Endothelial cell of umbilical vein (primary cell): ENCODE data around the gene FAM168B.

Experiments used
- EZH2 ChIP-seq: IDR thresholded peaks from 2 replicates; pipeline ENCODE4 v1.6.1; 2012; ENCODE audit warnings: borderline replicate concordance, low read depth, mild to moderate bottlenecking, moderate library complexity, low read length, inconsistent platforms; ENCODE audit not compliant: severe bottlenecking
- FOS ChIP-seq: IDR thresholded peaks from 2 replicates; pipeline ENCODE4 v1.6.1; 2011; ENCODE audit warnings: mild to moderate bottlenecking, low read length, moderate library complexity, borderline replicate concordance; ENCODE audit not compliant: insufficient read depth
- GATA2 ChIP-seq: IDR thresholded peaks from 2 replicates; pipeline ENCODE4 v1.7.0; 2011; ENCODE audit warnings: low read depth, mild to moderate bottlenecking, moderate library complexity, mixed read lengths, low read length; ENCODE audit not compliant: insufficient read length, insufficient read depth
- JUN ChIP-seq: IDR thresholded peaks from 2 replicates; pipeline ENCODE4 v1.6.1; 2011; ENCODE audit warnings: borderline replicate concordance, low read depth; ENCODE audit not compliant: insufficient read length, insufficient read depth
- POLR2A ChIP-seq: IDR thresholded peaks from 2 replicates; pipeline ENCODE4 v1.6.1; 2012; ENCODE audit warnings: low read depth, mild to moderate bottlenecking, control low read depth, low read length
- POLR2AphosphoS5 ChIP-seq: IDR thresholded peaks from 2 replicates; pipeline ENCODE4 v1.6.1; 2012; ENCODE audit warnings: low read depth, mild to moderate bottlenecking, control low read depth, low read length, moderate library complexity; ENCODE audit not compliant: insufficient read depth
- TF ChIP-seq, protein P1 (sequence below): IDR thresholded peaks from 2 replicates; pipeline ENCODE4 v1.6.1; 2011; ENCODE audit not compliant: insufficient read depth, insufficient read length
- TF ChIP-seq, protein P2 (sequence below), 2 donors: IDR thresholded peaks; 1 replicate in 1 of 2; 2 replicates in 1 of 2; pipeline ENCODE4 v1.5.1; 2011; ENCODE audit warnings: low read length in 2 of 2, mild to moderate bottlenecking in 2 of 2, moderate library complexity in 2 of 2, control low read depth in 1 of 2, inconsistent platforms in 1 of 2, low read depth in 1 of 2; ENCODE audit not compliant: insufficient read depth in 1 of 2; ENCODE audit errors: extremely low read depth in 1 of 2

DNA sequence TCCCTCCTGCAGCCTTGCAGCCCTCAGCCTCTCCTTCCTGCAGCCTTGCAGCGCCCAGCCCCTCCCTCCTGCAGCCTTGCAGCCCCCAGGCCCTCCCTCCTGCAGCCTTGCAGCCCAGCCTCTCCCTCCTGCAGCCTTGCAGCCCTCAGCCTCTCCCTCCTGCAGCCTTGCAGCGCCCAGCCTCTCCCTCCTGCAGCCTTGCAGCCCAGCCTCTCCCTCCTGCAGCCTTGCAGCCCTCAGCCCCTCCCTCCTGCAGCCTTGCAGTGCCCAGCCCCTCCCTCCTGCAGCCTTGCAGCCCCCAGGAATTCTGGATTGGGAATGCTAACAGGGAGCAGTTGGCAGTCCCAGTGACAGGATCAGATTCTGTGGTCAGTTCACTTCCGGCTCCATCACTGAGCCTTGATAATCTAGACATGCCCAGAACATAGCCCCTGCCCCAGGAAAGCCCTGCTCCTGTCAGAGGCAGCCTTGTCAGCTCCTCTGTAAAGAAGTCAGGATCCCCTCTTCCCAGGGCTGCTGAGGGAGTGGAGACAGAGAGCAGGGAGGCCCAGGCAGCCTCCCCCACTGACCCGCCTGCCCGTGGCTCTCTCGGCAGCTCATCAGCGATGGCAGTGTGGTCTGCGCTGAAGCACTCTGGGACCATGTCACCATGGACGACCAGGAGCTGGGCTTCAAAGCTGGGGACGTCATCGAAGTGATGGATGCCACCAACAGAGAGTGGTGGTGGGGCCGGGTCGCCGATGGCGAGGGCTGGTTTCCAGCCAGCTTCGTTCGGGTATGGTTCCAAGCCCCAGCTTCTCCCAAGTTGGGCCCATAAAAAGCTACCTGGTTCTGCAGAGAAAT is 54.8 kb downstream of the FAM168B start:
- no peak for TF ChIP-seq EZH2
- TF ChIP-seq, protein P1, sequence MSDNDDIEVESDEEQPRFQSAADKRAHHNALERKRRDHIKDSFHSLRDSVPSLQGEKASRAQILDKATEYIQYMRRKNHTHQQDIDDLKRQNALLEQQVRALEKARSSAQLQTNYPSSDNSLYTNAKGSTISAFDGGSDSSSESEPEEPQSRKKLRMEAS = no peak
- no peak for TF ChIP-seq POLR2AphosphoS5
- TF ChIP-seq, protein P2, sequence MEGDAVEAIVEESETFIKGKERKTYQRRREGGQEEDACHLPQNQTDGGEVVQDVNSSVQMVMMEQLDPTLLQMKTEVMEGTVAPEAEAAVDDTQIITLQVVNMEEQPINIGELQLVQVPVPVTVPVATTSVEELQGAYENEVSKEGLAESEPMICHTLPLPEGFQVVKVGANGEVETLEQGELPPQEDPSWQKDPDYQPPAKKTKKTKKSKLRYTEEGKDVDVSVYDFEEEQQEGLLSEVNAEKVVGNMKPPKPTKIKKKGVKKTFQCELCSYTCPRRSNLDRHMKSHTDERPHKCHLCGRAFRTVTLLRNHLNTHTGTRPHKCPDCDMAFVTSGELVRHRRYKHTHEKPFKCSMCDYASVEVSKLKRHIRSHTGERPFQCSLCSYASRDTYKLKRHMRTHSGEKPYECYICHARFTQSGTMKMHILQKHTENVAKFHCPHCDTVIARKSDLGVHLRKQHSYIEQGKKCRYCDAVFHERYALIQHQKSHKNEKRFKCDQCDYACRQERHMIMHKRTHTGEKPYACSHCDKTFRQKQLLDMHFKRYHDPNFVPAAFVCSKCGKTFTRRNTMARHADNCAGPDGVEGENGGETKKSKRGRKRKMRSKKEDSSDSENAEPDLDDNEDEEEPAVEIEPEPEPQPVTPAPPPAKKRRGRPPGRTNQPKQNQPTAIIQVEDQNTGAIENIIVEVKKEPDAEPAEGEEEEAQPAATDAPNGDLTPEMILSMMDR (IDR thresholded peaks at IDR 0.05; ENCODE audit: extremely low read depth in 1 of 2, insufficient read depth in 1 of 2, low read depth in 1 of 2, low read length in 2 of 2) = no peak
- no peak for TF ChIP-seq POLR2A
- no peak for TF ChIP-seq JUN
- no peak for TF ChIP-seq FOS
- TF ChIP-seq GATA2 = no peak
